ENCODE measurements around the gene RXRG.

Gene RXRG

GRCh38 chr1:165367375-165367993, 77.4 kb downstream of the RXRG start:
- DNase-seq = peak; percentile 62

- DNase-seq = no peak
Observed at GRCh38 chr1:165365341-165365740, 79.6 kb downstream of the RXRG start.

DNA sequence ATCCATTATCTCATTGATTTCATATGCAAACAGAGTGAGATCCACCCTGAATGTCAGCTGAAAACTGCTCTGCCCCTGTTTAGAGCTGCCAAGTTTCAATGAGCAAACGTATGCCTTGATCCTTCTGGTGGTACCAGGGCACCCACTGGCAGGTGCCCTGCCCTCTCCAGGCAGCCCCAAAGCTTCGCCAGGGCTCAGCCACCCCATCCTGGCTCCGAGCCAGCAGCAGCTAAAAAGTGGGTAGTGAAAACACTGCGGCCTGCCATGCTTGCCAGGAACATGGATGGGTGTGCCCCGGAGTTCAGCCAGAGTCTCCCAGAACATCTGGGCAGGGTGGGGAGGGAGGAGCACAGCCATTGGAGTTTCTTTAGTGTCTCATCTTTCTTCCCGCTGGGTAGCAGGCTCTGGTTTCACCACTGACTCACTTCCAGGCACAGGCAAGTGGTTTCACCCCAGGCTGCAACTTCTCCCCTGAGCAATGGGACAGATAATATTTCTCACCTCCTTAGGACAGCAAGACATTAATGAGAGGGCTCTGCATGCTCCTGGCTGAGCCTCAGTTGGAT, 80.3 kb downstream of the RXRG start:
- no peak for DNase-seq

DNA sequence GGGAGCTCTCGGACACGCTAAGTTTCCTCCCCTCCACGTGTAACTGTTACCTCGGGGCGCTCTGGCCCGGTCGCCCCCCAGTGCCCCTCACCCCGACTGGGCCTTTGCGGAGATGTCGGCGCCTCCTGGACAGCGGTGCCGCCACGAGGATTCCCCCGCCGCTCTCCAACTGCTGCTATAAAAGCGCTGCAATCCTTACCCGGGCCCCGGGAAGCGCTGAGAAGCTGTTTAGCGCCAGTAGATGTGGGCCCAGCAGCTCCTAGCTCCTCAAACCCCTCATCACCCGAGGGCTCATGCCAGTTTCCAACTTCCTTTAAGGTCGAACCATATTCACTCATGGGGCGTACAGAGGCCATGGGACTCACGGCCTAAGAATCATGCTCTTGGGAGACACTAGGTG, 88.0 kb downstream of the RXRG start:
- DNase-seq = no peak

DNA sequence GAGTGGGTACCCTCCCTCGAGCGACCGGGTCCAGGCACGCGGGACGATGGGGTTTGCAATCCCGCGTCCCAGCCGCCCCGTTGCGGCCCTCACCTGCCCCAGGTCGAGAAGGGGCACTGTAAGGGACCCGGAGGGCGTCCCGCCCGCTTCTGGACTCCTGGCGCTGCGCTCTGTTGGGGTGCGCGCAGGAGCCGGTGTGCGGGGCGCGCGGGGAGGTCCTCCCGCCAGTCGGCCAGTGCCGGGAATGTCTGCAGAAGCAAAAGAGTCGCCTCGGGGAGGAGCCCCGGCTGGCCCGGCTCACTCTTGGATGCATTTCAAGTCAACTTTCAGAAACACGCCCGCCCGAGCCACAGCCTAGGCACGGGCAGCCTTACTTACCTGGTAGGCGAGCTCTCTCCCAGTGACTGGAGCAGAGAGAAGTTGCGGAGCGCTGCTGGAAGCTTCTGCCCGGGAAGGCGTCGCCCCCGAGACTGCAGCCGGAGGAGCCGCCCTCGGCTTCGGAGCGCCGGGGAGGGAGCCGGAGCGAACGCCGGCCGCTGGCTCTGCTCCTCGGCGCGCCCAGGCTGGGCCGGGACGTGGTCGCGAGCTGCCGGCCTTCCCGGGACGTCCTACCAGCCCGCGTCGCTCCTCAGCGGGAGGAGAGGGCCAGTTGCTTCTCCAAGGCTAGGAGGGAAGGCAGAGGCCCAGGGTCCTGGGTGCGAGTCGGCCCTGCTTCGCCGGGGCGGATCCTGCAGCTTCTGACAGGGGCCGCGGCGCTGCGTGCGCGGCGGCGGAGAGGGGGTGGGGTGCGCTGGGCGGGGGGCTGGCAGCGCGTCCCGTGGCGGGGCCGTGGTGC, 88.7 kb downstream of the RXRG start, which contains the start of gene LMX1A:
LMX1A (minus strand) TSS at position 739 of the 835 bp plus-strand sequence. CDS start 1,156 bp downstream, outside the sequence.
- DNase-seq = no peak

DNA sequence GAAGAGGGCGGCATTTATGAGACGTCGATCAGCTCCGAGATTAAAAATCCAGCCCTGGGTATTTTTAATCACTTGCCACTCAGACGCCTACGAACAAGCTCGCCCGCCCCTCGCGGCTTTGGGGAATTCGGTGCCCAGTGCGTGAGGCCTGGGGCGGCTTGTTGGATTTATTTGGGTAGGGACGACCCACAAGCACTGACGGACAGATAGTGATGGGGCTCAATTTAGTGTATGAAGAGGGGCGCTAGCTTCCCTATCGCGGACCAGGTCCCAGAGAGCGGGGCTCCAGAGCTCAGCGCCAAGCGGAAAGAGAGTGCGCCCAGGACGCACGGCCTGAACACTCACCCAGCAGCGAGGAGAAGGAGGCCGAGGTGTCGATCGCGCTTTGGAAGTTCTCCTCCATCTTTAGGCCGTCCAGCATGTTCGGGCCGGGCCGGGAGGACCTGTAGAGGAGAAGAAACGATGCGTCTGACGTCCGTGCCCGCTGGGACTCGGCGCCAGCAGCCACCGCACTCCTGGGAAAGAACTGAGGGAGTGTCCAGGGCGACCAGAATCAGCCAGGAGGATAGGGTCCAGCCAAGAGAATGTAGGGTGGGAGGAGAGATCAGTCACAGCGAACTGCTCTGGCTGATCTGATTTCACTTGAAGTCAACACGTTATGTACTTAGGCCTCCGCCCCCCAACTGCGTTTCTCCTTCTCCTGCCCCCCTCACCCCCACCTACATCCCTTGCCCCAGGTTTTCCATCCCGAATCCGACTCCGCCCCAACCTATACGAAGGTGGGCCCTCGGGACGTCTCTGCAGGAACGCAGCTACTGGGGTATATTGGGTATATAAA, 89.6 kb downstream of the RXRG start:
- DNase-seq = no peak

GRCh38 chr1:165354739-165355138, 90.2 kb downstream of the RXRG start:
- no peak for DNase-seq

DNA sequence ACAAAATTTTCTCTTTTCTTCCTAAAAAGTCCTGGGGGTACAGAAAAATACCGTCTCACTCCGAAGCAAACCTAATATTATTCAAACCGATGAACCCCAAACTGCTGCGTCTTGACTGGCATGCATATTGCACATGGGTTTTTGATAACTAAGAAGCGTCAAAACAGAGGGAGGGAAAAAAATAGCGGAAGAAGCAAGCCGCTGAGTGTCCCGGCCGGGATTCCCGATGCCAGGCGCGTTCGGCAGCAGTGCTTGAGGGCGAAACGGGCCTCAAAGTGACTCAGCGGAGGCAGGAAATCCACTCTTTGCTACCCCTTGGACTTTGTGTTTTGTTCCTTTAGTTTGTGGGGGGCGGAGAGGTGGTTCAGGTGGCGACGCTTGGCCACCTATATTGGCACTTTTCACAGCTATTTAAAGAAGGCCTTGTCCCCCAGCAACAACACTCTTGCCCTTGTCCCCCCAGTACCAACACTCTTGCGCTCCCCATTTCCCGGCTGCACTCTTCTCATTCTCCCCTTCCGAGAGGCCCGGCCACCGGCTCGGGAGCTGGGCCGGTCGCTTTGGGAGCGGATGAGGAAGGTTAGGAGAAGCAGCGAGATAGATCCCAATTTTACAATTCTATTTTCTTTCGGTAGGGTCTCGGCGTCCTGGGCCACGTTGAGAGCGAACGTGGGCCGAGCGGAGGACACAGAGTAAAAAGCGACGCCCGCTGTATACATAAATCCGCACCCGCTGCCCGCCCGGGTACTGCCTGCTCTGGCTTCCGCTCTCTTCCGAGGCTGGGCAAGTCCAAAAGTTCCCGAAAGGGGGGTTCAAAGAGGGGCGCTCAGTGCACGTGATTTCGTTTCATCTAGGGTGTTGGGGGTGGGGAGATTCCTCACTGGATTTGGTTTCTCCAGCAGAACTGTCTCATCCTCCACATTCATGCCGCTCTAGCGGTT, 90.9 kb downstream of the RXRG start:
- DNase-seq = no peak

- no peak for DNase-seq
Observed at GRCh38 chr1:165352442-165353293, 92.3 kb downstream of the RXRG start.

- DNase-seq = no peak
Observed at GRCh38 chr1:165351863-165352441, 93.0 kb downstream of the RXRG start.
